Measurements from ENCODE around the gene CASTOR1. TPM values are rescaled to one million over a fixed set of nuclear protein-coding genes. Genes with fewer than 3 reads are reported as not detected.

Gene CASTOR1
- total and polyA plus RNA-seq, 4 donors = 12.6 to 26.5 (median 15.3) TPM

- Histone ChIP-seq H3K4me1 (ENCODE audit: control insufficient read depth in 5 of 5, insufficient read depth in 5 of 5, low read length in 5 of 5) (peaks cover 0 to 16% (median 4%) of the 10 kb centered on the region in 5 donors), H3K4me3 (no peak overlapping the region), H3K9me3 (ENCODE audit: control insufficient read depth in 4 of 4, insufficient read depth in 3 of 4, low read length in 3 of 4) (no peaks in the 10 kb centered on the region), H3K36me3 (ENCODE audit: control insufficient read depth in 4 of 4, insufficient read depth in 4 of 4, low read length in 4 of 4) (peaks cover 0 to 17% (median 8%) of the 10 kb centered on the region in 4 donors), H3K9ac (ENCODE audit: insufficient read depth in 1 of 2, low read length in 2 of 2) (no peak overlapping the region), H3K27me3 (ENCODE audit: control insufficient read depth in 3 of 3, insufficient read depth in 3 of 3, low read length in 2 of 3) (no peaks in the 10 kb centered on the region), H3K27ac (ENCODE audit: low read depth in 1 of 2, low read length in 1 of 2) (no peak overlapping the region)
- DNase-seq = no peak
- TF ChIP-seq CTCF (IDR thresholded peaks at IDR 0.05; ENCODE audit: control extremely low read depth, extremely low read depth) = no peak
- no peak for ATAC-seq (ENCODE audit: insufficient read depth, low FRiP score)
- WGBS, 2 donors = 86 to 89% methylated on average over 4 of the region's 4 CpGs
Measured at GRCh38 chr22:30284666-30285065, 4.6 kb downstream of the CASTOR1 start.

- no peak for TF ChIP-seq CTCF (IDR thresholded peaks at IDR 0.05; ENCODE audit: control extremely low read depth, extremely low read depth)
- Histone ChIP-seq H3K9ac (ENCODE audit: insufficient read depth in 1 of 2, low read length in 2 of 2) (no peak overlapping the region), H3K4me1 (ENCODE audit: control insufficient read depth in 5 of 5, insufficient read depth in 5 of 5, low read length in 5 of 5) (peaks cover 0 to 16% (median 5%) of the 10 kb centered on the region in 5 donors), H3K27me3 (ENCODE audit: control insufficient read depth in 3 of 3, insufficient read depth in 3 of 3, low read length in 2 of 3) (no peaks in the 10 kb centered on the region), H3K9me3 (ENCODE audit: control insufficient read depth in 4 of 4, insufficient read depth in 3 of 4, low read length in 3 of 4) (no peaks in the 10 kb centered on the region), H3K27ac (ENCODE audit: low read depth in 1 of 2, low read length in 1 of 2) (no peak overlapping the region), H3K36me3 (ENCODE audit: control insufficient read depth in 4 of 4, insufficient read depth in 4 of 4, low read length in 4 of 4) (peaks cover 0 to 17% (median 8%) of the 10 kb centered on the region in 4 donors), H3K4me3 (no peak overlapping the region)
- 86 to 89% methylated on average over 9 of the region's 9 CpGs for WGBS, 2 donors
- no peak for ATAC-seq (ENCODE audit: insufficient read depth, low FRiP score)
- DNase-seq = no peak
Measured at GRCh38 chr22:30284172-30284571, 5.1 kb downstream of the CASTOR1 start.

DNA sequence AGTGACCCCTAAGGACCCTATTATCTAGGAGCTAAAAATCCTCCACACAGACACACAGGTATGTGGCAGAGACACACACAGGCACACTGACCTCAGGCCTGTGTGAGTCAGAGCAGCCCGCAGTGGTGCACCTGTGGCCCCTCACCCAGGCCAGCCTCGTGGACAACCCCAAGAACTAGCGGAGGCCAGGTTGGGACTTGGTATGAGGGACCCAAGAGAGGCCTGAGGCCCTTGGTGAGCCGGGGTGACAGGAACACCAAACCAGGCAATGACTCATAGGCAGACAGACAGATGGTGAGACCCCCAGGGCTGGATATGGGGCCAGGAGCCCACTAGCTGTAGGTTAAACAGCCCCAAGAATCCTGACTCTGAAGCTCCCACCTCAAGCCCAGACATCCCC lies 6.0 kb downstream of the CASTOR1 start:
- ATAC-seq (ENCODE audit: insufficient read depth, low FRiP score) = no peak
- Histone ChIP-seq H3K9me3 (ENCODE audit: control insufficient read depth in 4 of 4, insufficient read depth in 3 of 4, low read length in 3 of 4) (no peaks in the 10 kb centered on the region), H3K27me3 (ENCODE audit: control insufficient read depth in 3 of 3, insufficient read depth in 3 of 3, low read length in 2 of 3) (no peaks in the 10 kb centered on the region), H3K4me3 (no peak overlapping the region), H3K4me1 (ENCODE audit: control insufficient read depth in 5 of 5, insufficient read depth in 5 of 5, low read length in 5 of 5) (peaks cover 0 to 9% (median 3%) of the 10 kb centered on the region in 5 donors), H3K9ac (ENCODE audit: insufficient read depth in 1 of 2, low read length in 2 of 2) (no peak overlapping the region), H3K27ac (ENCODE audit: low read depth in 1 of 2, low read length in 1 of 2) (no peak overlapping the region), H3K36me3 (ENCODE audit: control insufficient read depth in 4 of 4, insufficient read depth in 4 of 4, low read length in 4 of 4) (peaks cover 0 to 17% (median 8%) of the 10 kb centered on the region in 4 donors)
- no peak for TF ChIP-seq CTCF (IDR thresholded peaks at IDR 0.05; ENCODE audit: control extremely low read depth, extremely low read depth)
- WGBS, 2 donors = 81 to 87% methylated on average over 4 of the region's 4 CpGs
- no peak for DNase-seq

DNA sequence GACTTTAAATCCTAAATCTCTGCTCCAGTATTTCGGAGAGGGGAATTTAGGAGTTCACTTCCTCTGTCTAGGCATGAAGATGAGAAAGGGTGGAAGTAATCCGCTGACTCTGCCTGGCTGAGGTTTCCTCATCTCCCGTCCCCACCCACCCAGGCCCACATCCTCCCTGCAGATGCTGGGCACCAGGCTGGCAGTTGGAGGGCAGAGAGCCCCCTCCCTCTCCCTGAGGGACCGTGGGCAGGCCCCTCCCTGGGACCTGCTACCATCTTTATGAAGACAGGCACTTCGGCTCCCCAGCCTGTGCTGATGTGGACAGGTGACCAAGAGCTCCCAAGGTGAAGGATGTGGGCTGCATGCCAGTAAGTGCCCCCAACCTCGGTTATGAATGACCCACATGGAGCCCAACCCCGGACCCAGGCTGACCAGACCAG lies 6.7 kb downstream of the CASTOR1 start:
- 21 to 55% methylated on average over 7 of the region's 7 CpGs for WGBS, 2 donors
- Histone ChIP-seq H3K9ac (ENCODE audit: insufficient read depth in 1 of 2, low read length in 2 of 2) (no peak overlapping the region), H3K9me3 (ENCODE audit: control insufficient read depth in 4 of 4, insufficient read depth in 3 of 4, low read length in 3 of 4) (no peaks in the 10 kb centered on the region), H3K27ac (ENCODE audit: low read depth in 1 of 2, low read length in 1 of 2) (no peak overlapping the region), H3K4me1 (ENCODE audit: control insufficient read depth in 5 of 5, insufficient read depth in 5 of 5, low read length in 5 of 5) (peaks cover 0 to 7% (median 0%) of the 10 kb centered on the region in 5 donors), H3K36me3 (ENCODE audit: control insufficient read depth in 4 of 4, insufficient read depth in 4 of 4, low read length in 4 of 4) (peaks cover 0 to 17% (median 8%) of the 10 kb centered on the region in 4 donors), H3K4me3 (no peak overlapping the region), H3K27me3 (ENCODE audit: control insufficient read depth in 3 of 3, insufficient read depth in 3 of 3, low read length in 2 of 3) (no peaks in the 10 kb centered on the region)
- no peak for DNase-seq
- TF ChIP-seq CTCF (IDR thresholded peaks at IDR 0.05; ENCODE audit: control extremely low read depth, extremely low read depth) = no peak
- ATAC-seq (ENCODE audit: insufficient read depth, low FRiP score) = no peak
